T-helper 17 cell (primary cell): ENCODE data around the gene ZNF785. TPM values are rescaled to one million over a fixed set of nuclear protein-coding genes. Genes with fewer than 3 reads are reported as not detected.
"Not testable (repeated sequence)": the region's sequence is repeated elsewhere in the genome, so short reads cannot be mapped to it uniquely, and the experiment has no call there.

Experiments used
- ATAC-seq: fragments of 150-1000 bp; cut with Tn5 transposase; 2 replicates; pipeline ENCODE4 v1.10.0; 2021; ENCODE audit warnings: mild to moderate bottlenecking, moderate library complexity
- DNase-seq, 3 donors: peaks; one replicate each; pipeline versions ENCODE4 v3.0.0 to v3.0.0-alpha.2; 2020 to 2021
- H3K9me3 ChIP-seq: one replicate; pipeline ENCODE4 v1.7.0; 2013; ENCODE audit warnings: low read length, mild to moderate bottlenecking; ENCODE audit not compliant: control insufficient read depth, poor library complexity, severe bottlenecking
- H3K27ac Mint-ChIP-seq: one replicate; pipeline ENCODE4 v1.8.0; 2022; ENCODE audit warnings: mild to moderate bottlenecking, moderate library complexity, mixed read lengths
- H3K27me3 Mint-ChIP-seq: one replicate; pipeline ENCODE4 v1.8.0; 2022; ENCODE audit warnings: mixed read lengths
- H3K36me3 Mint-ChIP-seq: one replicate; pipeline ENCODE4 v1.8.0; 2022; ENCODE audit warnings: low read depth, mixed read lengths
- H3K4me1 Mint-ChIP-seq: one replicate; pipeline ENCODE4 v1.8.0; 2022; ENCODE audit warnings: mild to moderate bottlenecking, mixed read lengths
- H3K4me3 Mint-ChIP-seq: one replicate; pipeline ENCODE4 v1.8.0; 2022; ENCODE audit warnings: mild to moderate bottlenecking, moderate library complexity, mixed read lengths
- total RNA-seq, 4 donors: library from RNA in 2 of 4; stranded (reverse) in 2 of 4; gene quantifications; one replicate each; pipeline ENCODE4 v1.2.3 and lab custom pipeline; 2022 to 2026

Gene ZNF785
- total RNA-seq, 2 donors from 2014 or later = 8.5 to 11.7 TPM

GRCh38 chr16:30609926-30610839 lies 24.7 kb upstream of the ZNF785 start, which contains the start of gene ZNF689:
Gene ZNF689, minus strand, starts transcription at chr16:30610389. Its CDS starts 348 bp downstream, at chr16:30610041.
- H3K36me3 Mint-ChIP-seq = no peaks in the 10 kb centered on the region
- H3K27me3 Mint-ChIP-seq = no peaks in the 10 kb centered on the region
- H3K4me1 Mint-ChIP-seq = peaks cover 14% of the 10 kb centered on the region
- ATAC-seq (peak; percentile 90), DNase-seq (peak; percentile 80 to 93 (median 90))
- peak within 1 kb of the TSS; percentile 92 for H3K27ac Mint-ChIP-seq
- H3K9me3 ChIP-seq = no peaks in the 10 kb centered on the region
- peak within 1 kb of the TSS; percentile 97 for H3K4me3 Mint-ChIP-seq

GRCh38 chr16:30609002-30609925 lies 23.8 kb upstream of the ZNF785 start:
- H3K27me3 Mint-ChIP-seq = no peaks in the 10 kb centered on the region
- H3K4me1 Mint-ChIP-seq = peaks cover 14% of the 10 kb centered on the region
- H3K27ac Mint-ChIP-seq = peak overlapping the region; percentile 92
- H3K9me3 ChIP-seq = no peaks in the 10 kb centered on the region
- peak; percentile 51 for ATAC-seq
- peak in 2 of 3 donors; percentile 29 to 30 for DNase-seq
- H3K36me3 Mint-ChIP-seq = peaks cover 4% of the 10 kb centered on the region
- peak overlapping the region; percentile 97 for H3K4me3 Mint-ChIP-seq

GRCh38 chr16:30606004-30606403 lies 20.5 kb upstream of the ZNF785 start:
- H3K9me3 ChIP-seq = no peaks in the 10 kb centered on the region
- H3K36me3 Mint-ChIP-seq = peaks cover 7% of the 10 kb centered on the region
- no peaks in the 10 kb centered on the region for H3K27me3 Mint-ChIP-seq
- no peak overlapping the region for H3K4me3 Mint-ChIP-seq
- DNase-seq (no peak), ATAC-seq (no peak)
- H3K27ac Mint-ChIP-seq = peak overlapping the region; percentile 19
- peaks cover 17% of the 10 kb centered on the region for H3K4me1 Mint-ChIP-seq

- ATAC-seq (no peak), DNase-seq (no peak)
- no peak overlapping the region for H3K4me3 Mint-ChIP-seq
- H3K36me3 Mint-ChIP-seq = peaks cover 7% of the 10 kb centered on the region
- H3K27ac Mint-ChIP-seq = peak overlapping the region; percentile 19
- H3K4me1 Mint-ChIP-seq = peaks cover 12% of the 10 kb centered on the region
- H3K27me3 Mint-ChIP-seq = no peaks in the 10 kb centered on the region
- no peaks in the 10 kb centered on the region for H3K9me3 ChIP-seq
Measured at GRCh38 chr16:30605158-30605557, 19.7 kb upstream of the ZNF785 start.

- no peaks in the 10 kb centered on the region for H3K9me3 ChIP-seq
- ATAC-seq = no peak
- H3K27me3 Mint-ChIP-seq = no peaks in the 10 kb centered on the region
- peak overlapping the region; percentile 37 for H3K27ac Mint-ChIP-seq
- DNase-seq = no peak
- peaks cover 7% of the 10 kb centered on the region for H3K36me3 Mint-ChIP-seq
- peaks cover 11% of the 10 kb centered on the region for H3K4me1 Mint-ChIP-seq
- no peak overlapping the region for H3K4me3 Mint-ChIP-seq
Measured at GRCh38 chr16:30604316-30604947, 18.9 kb upstream of the ZNF785 start.

GRCh38 chr16:30603945-30604315 lies 18.4 kb upstream of the ZNF785 start:
- Mint-ChIP-seq H3K4me1 (peaks cover 7% of the 10 kb centered on the region), H3K27me3 (no peaks in the 10 kb centered on the region), H3K36me3 (peaks cover 7% of the 10 kb centered on the region), H3K4me3 (no peak overlapping the region), H3K27ac (peak overlapping the region; percentile 37)
- ATAC-seq (no peak), DNase-seq (no peak)
- no peaks in the 10 kb centered on the region for H3K9me3 ChIP-seq

- Mint-ChIP-seq H3K36me3 (peaks cover 7% of the 10 kb centered on the region), H3K27me3 (no peaks in the 10 kb centered on the region), H3K27ac (no peak overlapping the region), H3K4me3 (no peak overlapping the region), H3K4me1 (peaks cover 8% of the 10 kb centered on the region)
- ATAC-seq = no peak
- no peak for DNase-seq
- no peaks in the 10 kb centered on the region for H3K9me3 ChIP-seq
Measured at GRCh38 chr16:30602616-30603277, 17.2 kb upstream of the ZNF785 start.

- Mint-ChIP-seq H3K27ac (no peak overlapping the region), H3K27me3 (no peaks in the 10 kb centered on the region)
Measured at GRCh38 chr16:30601966-30602365, 16.5 kb upstream of the ZNF785 start.

GRCh38 chr16:30600929-30601328 lies 15.4 kb upstream of the ZNF785 start:
- Mint-ChIP-seq H3K27me3 (no peaks in the 10 kb centered on the region), H3K4me3 (no peak overlapping the region), H3K4me1 (peaks cover 7% of the 10 kb centered on the region), H3K27ac (no peak overlapping the region), H3K36me3 (peaks cover 7% of the 10 kb centered on the region)
- ATAC-seq (no peak), DNase-seq (no peak)
- H3K9me3 ChIP-seq = no peaks in the 10 kb centered on the region

More at GRCh38 chr16:30601966-30602365, 16.5 kb upstream of the ZNF785 start:
- no peak for DNase-seq
- no peaks in the 10 kb centered on the region for H3K9me3 ChIP-seq
- peaks cover 7% of the 10 kb centered on the region for H3K36me3 Mint-ChIP-seq
- peaks cover 7% of the 10 kb centered on the region for H3K4me1 Mint-ChIP-seq
- H3K4me3 Mint-ChIP-seq = no peak overlapping the region
- no peak for ATAC-seq

- no peak overlapping the region for H3K4me3 Mint-ChIP-seq
- no peak overlapping the region for H3K27ac Mint-ChIP-seq
- H3K36me3 Mint-ChIP-seq = peaks cover 7% of the 10 kb centered on the region
- ATAC-seq (no peak), DNase-seq (no peak)
- no peaks in the 10 kb centered on the region for H3K27me3 Mint-ChIP-seq
- no peaks in the 10 kb centered on the region for H3K9me3 ChIP-seq
- H3K4me1 Mint-ChIP-seq = peaks cover 7% of the 10 kb centered on the region
Measured at GRCh38 chr16:30600215-30600614, 14.7 kb upstream of the ZNF785 start.

GRCh38 chr16:30592871-30593270 lies 7.4 kb upstream of the ZNF785 start:
- H3K9me3 ChIP-seq = no peaks in the 10 kb centered on the region
- no peak for ATAC-seq
- Mint-ChIP-seq H3K4me3 (no peak overlapping the region), H3K4me1 (no peaks in the 10 kb centered on the region), H3K27me3 (no peaks in the 10 kb centered on the region), H3K36me3 (peaks cover 4% of the 10 kb centered on the region), H3K27ac (no peak overlapping the region)
- no peak for DNase-seq

- ATAC-seq, H3K27me3 Mint-ChIP-seq, DNase-seq, H3K4me1 Mint-ChIP-seq, H3K36me3 Mint-ChIP-seq, H3K4me3 Mint-ChIP-seq, H3K9me3 ChIP-seq, H3K27ac Mint-ChIP-seq: not testable (repeated sequence)
Measured at GRCh38 chr16:30590869-30591268, 5.4 kb upstream of the ZNF785 start.
